ENCODE data around the gene KRT72.

The KRT72 gene

GRCh38 chr12:52578469-52578868 is 22.8 kb downstream of the KRT72 start:
- DNase-seq (ENCODE audit: low read depth), result no peak

- no peak for DNase-seq (ENCODE audit: low read depth)
These were observed 23.9 kb downstream of the KRT72 start for GRCh38 chr12:52577316-52577715.

GRCh38 chr12:52575948-52576347 is 25.3 kb downstream of the KRT72 start:
- no peak for DNase-seq (ENCODE audit: low read depth)

DNA sequence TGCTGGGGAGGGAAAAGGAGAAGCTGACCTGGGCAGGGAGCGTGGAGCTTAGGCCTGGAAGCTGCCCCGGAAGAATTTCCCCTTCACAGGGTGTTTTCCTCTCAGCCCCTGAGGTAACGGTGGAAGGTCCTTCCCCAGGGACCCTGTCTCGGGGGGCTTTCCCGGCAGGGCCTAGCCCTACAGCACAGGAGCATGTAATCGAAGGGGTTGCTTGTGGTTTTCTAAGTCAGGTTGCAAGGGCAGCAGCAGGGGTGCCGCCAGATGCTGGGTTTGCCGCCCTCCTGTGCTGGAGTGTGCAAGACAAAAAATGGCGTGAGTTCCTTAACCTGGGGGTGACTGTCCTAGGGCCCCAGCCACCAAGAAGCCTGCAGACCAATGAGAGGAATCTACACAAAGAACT is 26.0 kb downstream of the KRT72 start:
- DNase-seq (ENCODE audit: low read depth), result no peak

GRCh38 chr12:52573743-52574142 is 27.5 kb downstream of the KRT72 start, which contains the start of gene KRT74:
KRT74 (minus strand) TSS chr12:52573843; CDS start chr12:52573777, 66 bp downstream.
- no peak for DNase-seq (ENCODE audit: low read depth)

GRCh38 chr12:52573306-52573705 is 28.0 kb downstream of the KRT72 start:
- no peak for DNase-seq (ENCODE audit: low read depth)

- DNase-seq (ENCODE audit: low read depth), result no peak
These were observed 30.8 kb downstream of the KRT72 start for GRCh38 chr12:52570511-52570910.

DNA sequence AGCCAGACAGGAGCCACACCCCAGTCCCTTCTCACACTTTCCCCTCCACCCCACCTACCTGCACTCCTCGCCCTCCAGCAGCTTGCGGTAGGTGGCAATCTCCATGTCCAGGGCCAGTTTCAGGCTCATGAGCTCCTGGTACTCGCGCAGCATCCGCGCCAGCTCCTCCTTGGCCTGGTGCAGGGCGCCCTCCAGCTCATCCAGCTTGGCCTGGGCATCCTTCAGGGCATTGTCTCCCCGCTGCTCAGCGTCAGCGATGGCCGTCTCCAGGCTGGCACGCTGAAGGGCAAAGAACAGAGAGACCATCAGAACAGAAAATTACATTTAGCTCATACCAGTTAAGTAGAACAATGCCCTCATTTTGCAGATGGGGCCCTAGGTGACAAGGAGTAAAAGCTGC is 33.2 kb downstream of the KRT72 start:
- DNase-seq (ENCODE audit: low read depth), result no peak

DNA sequence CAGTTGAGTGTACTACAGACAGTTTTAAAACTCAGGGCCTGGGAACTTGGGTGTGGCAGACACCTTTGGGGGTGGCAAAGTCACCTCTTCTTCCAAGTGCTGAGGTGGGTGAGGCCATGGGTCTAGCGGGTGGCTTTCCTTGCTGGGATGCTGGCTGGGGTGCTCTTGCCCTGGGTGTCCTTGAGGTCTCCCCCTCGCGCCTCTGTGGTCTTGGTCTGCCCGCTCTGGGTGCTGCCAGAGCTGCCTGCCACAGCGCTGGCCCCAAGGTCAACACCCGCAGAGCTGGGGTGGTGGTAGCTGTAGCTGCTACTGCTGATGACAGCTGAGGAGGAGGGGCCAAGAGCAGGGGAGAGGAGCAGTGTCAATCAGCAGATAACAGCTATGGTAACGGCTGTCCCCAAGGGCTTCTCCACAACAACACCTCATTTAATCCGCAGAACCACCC is 34.4 kb downstream of the KRT72 start:
- no peak for DNase-seq (ENCODE audit: low read depth)

GRCh38 chr12:52564582-52564981 is 36.7 kb downstream of the KRT72 start:
- DNase-seq (ENCODE audit: low read depth), result no peak

- DNase-seq (ENCODE audit: low read depth), result no peak
These were observed 39.3 kb downstream of the KRT72 start for GRCh38 chr12:52561880-52562449.

- no peak for DNase-seq (ENCODE audit: low read depth)
These were observed 41.3 kb downstream of the KRT72 start for GRCh38 chr12:52559979-52560378.

GRCh38 chr12:52558781-52559445 is 42.4 kb downstream of the KRT72 start:
- DNase-seq (ENCODE audit: low read depth), result no peak

DNA sequence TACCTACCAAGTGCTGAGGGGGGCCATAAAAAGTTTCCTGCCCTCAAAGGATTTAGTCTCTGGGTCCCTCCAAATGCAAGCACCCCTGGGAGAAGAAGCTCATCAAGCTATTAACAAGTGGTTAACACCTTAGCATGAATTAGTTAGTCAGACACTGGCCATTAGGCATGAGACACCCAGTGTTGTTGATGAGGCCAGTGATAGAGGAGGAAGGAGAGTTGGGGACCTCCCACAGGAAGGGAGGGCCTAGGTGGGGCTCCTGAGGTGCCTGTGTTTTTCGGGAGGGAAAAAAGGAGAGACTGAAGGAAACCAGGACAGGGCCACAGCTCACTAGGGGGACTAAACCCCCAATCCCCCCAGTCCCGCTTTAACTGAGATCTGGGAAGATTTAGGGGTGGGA is 43.8 kb downstream of the KRT72 start:
- DNase-seq (ENCODE audit: low read depth), result no peak

DNA sequence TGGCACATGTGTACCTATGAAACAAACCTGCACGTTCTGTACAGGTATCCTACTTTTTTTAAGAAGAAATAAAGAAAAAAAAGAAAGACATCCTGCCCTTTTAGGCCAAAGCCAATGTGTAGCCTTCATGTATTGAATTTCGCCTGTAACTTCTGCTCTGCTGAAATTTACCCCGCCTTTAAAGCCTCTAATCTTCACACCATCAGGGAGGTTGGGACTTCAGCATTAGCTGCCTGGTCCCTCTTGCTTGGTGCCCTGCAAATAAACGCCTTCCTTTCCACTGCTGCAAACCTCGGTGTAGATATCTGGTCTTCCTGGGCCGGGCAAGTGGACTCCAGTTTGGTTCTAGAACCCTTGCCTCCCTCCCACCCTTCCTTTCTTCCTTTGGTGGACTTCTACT is 45.7 kb downstream of the KRT72 start:
- no peak for DNase-seq (ENCODE audit: low read depth)

DNA sequence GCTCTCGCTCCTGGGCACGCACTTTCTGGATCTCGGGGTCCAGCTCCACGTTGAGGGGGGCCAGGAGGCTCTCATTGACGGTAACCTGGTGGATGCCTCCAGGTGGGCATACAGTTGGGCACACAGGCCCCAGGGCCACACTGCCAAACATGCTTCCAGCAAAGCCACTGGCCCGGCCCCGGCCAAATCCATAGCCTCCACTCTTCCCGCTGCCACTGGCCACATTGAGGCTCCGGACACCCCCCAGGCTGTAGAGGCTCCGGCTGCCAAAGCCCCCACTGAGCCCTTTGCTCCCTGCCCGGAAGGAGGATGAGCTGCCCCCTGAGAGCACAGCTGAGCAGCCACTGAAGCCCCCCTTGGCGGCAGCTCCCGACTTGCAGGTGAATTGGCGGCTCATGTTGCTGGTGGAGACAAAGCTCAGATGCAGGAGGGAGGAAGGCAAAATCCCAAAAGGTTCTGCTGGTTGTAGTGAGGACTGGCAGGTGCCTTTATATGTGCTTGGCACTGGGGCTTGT is 48.5 kb downstream of the KRT72 start, which contains the start of gene KRT71:
Gene KRT71, minus strand, starts transcription at position 465 of the 515 bp plus-strand sequence. Its CDS starts 68 bp downstream, at position 397.
- no peak for DNase-seq (ENCODE audit: low read depth)

GRCh38 chr12:52552055-52552454 is 49.2 kb downstream of the KRT72 start:
- no peak for DNase-seq (ENCODE audit: low read depth)

- no peak for DNase-seq (ENCODE audit: low read depth)
These were observed 49.9 kb downstream of the KRT72 start for GRCh38 chr12:52551216-52551865.

DNA sequence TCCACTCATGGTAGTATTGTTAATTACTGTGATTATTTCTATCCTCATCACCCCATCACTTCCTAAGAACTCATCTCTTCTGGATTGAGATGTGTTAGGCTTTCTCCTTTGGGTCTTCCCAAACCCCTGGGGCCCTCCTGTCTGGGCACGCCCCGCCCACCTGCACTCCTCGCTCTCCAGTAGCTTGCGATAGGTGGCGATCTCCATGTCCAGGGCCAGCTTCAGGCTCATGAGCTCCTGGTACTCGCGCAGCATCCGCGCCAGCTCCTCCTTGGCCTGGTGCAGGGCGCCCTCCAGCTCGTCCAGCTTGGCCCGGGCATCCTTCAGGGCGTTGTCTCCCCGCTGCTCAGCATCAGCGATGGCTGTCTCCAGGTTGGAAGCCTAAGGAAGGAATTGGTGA is 55.1 kb downstream of the KRT72 start:
- no peak for DNase-seq (ENCODE audit: low read depth)

DNA sequence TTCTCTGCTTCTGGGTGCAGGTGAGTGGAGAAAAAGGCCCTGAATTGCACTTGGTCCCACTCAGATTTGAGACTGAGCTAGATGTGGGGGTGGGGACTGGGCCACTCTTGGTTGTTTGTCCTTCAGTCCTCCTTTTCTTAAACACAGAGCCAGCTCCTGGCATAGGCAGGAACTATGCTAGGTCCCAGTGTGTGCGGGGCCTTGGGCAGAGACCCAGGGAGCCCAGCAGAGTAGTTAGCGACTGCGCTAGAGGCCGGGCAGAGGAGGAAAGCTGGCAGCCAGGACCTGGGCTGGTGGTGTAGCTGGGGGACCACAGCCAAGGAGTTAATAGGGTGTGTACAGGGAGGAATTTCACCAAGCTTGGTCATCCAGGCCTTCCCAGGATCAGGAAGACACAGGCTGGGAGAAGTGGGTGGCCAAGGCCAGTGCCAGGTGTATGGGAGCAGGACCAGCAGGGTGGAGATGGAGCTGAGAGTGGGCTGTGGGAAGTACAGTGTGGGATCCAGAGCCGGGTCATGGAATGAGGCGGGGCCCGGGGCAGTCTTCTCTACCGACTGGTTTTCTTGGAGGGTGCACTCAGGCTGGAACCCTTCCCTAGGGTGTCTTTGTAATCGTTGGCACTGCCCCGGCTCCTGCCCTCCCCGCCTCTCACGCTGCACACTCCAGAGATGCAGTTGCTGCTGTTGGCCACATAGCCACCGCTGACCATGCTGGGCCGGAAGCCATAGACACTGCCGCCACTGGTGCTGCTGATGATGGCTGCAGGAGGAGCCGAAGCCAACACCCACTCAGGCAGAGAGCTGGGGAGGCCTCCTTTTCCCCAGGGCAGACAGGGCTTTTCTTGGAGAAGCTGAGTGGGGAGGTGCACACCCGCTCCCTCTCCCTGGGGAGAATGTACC is 57.0 kb downstream of the KRT72 start:
- no peak for DNase-seq (ENCODE audit: low read depth)

- no peak for DNase-seq (ENCODE audit: low read depth)
These were observed 58.4 kb downstream of the KRT72 start for GRCh38 chr12:52542785-52543318.

- no peak for DNase-seq (ENCODE audit: low read depth)
These were observed 59.1 kb downstream of the KRT72 start for GRCh38 chr12:52542157-52542556.

Measured in stimulated activated CD8-positive, alpha-beta memory T cell treated with anti-CD3 and anti-CD28 coated beads, Interleukin-7, amount 100 ng/mL, for 24 hours (primary cell).